ENCODE data around the gene NXPE3.

Gene NXPE3

DNA sequence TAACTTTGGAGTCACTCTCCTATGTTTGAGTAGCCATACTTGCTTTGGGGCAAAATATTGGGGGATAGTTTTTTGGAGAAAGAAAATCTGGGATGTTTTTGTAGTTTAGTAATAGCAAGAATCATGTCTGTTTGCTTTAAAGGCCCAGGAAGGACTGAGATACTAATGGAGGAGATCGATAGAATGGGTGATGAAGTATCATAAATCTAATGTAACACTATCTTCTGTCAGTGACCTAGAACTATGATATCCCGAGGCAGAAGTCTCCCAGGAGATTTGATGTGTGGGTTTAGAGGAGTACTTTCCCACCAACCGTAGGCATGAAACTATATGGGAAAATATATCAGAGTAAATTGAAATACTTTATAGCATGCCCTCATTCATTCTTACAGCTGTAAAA, 49.3 kb downstream of the NXPE3 start:
- H3K4me3 ChIP-seq (ENCODE audit: control insufficient read depth, low read depth, low read length), result peak overlapping the region; percentile 64
- no peak for DNase-seq (ENCODE audit: low read depth)
- TF ChIP-seq, protein P1, sequence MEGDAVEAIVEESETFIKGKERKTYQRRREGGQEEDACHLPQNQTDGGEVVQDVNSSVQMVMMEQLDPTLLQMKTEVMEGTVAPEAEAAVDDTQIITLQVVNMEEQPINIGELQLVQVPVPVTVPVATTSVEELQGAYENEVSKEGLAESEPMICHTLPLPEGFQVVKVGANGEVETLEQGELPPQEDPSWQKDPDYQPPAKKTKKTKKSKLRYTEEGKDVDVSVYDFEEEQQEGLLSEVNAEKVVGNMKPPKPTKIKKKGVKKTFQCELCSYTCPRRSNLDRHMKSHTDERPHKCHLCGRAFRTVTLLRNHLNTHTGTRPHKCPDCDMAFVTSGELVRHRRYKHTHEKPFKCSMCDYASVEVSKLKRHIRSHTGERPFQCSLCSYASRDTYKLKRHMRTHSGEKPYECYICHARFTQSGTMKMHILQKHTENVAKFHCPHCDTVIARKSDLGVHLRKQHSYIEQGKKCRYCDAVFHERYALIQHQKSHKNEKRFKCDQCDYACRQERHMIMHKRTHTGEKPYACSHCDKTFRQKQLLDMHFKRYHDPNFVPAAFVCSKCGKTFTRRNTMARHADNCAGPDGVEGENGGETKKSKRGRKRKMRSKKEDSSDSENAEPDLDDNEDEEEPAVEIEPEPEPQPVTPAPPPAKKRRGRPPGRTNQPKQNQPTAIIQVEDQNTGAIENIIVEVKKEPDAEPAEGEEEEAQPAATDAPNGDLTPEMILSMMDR (IDR thresholded peaks at IDR 0.05; ENCODE audit: control insufficient read depth, insufficient read depth, low read depth, low read length, missing control alignments), result no peak

DNA sequence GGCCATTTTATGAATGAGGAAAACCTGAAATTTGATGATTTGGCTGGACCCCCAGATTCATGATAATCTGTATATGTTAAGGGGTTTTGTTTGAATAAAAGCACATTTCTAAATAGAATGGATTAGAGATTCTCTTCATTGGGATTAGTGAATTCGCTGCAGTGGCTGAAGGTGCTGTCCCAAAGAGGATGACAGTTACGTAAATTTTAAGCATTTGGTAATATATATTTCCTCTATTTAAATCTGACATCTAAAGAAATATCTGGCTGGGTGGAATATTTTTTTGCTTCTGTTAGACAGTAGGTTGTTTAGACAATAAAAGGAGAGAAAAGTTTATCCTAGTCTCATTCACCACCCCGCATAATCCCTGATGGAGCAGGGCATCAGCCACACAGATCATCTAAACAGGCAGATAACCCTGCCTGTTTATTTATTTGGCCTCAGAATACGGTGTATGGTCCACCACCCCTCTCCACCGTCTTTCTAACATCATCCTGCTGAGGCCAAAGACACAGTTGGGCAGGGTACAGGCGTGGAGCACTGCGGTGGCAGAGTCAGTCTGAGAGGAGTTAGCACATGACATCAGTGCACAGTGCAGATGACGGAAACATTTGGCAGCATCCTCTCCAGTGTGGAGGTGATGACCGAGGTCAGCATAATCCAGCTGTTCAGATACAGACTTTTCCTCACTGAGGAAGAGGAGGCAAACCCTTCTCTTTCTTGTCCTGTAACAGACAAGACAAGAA, 49.9 kb downstream of the NXPE3 start:
- H3K4me3 ChIP-seq (ENCODE audit: control insufficient read depth, low read depth, low read length), result no peak overlapping the region; the same call in 1 of the 2 replicates
- TF ChIP-seq, protein P1 (IDR thresholded peaks at IDR 0.05; ENCODE audit: control insufficient read depth, insufficient read depth, low read depth, low read length, missing control alignments), result no peak
- DNase-seq (ENCODE audit: low read depth), result no peak

DNA sequence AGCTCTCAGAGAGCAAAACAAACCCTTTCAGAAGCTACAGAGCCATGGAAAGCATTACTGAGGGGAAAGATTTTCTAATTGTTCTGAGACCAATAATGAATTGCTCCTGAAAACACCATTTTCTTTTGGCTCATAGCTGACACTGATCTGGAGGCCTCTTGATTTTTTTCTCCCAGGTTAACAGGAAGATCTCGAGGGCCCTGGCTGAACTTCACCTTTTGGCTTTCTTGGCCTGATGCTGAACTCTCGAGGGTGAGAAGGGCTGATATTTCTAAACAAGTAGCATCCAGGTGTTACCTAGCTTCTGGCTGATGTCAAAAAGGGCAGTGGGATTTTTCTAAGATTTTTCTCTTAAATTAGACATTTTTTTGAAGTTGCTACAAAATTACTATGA, 50.4 kb downstream of the NXPE3 start:
- TF ChIP-seq, protein P1 (IDR thresholded peaks at IDR 0.05; ENCODE audit: control insufficient read depth, insufficient read depth, low read depth, low read length, missing control alignments), result no peak
- no peak overlapping the region for H3K4me3 ChIP-seq (ENCODE audit: control insufficient read depth, low read depth, low read length)
- no peak for DNase-seq (ENCODE audit: low read depth)

DNA sequence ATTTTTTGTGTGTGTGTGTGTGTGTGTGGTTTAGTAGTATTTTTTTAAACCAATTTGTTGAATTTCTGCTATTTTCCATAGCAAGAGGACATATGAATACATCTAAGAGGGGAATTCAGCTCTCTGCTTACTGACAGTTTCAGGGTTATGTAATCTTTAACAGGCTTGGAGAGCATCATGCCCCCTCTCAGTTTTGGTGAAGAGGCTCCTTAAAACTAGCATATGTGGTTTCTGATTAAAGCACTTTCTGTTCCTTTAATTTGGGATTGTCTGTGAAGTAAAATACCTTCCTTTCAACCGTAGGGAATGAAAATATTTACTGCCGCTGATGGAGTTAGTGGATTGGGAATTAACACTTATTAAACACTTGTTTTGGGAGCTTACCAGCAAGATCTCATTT, 50.9 kb downstream of the NXPE3 start:
- H3K4me3 ChIP-seq (ENCODE audit: control insufficient read depth, low read depth, low read length), result no peak overlapping the region
- TF ChIP-seq, protein P1 (IDR thresholded peaks at IDR 0.05; ENCODE audit: control insufficient read depth, insufficient read depth, low read depth, low read length, missing control alignments), result no peak
- DNase-seq (ENCODE audit: low read depth), result no peak

DNA sequence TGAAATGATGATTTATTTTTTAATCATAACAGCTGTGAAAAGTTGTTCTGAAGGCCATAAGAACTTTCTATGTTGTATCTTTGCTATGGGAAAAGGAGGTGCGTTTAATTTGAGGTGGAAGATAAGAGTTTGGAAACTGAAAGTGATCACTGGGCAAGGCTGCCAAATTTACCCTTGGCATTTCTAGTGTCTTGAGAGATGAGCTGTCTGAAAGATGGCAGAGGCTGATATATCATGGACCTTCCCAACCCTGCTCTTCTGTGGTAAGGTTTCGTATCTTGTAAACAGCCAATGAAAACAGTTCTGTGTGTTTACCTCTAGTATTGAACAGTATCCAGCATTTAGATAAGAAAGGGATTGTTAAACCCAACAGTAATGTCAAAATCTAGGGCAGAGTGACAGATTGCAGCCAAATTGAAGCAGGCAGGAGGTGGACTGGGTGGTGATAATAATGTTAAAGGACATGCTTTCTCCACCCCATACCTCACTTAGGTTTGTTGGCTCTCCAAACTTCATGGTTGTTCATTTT, 54.5 kb downstream of the NXPE3 start:
- no peak for DNase-seq (ENCODE audit: low read depth)
- TF ChIP-seq, protein P1 (IDR thresholded peaks at IDR 0.05; ENCODE audit: control insufficient read depth, insufficient read depth, low read depth, low read length, missing control alignments), result no peak

DNA sequence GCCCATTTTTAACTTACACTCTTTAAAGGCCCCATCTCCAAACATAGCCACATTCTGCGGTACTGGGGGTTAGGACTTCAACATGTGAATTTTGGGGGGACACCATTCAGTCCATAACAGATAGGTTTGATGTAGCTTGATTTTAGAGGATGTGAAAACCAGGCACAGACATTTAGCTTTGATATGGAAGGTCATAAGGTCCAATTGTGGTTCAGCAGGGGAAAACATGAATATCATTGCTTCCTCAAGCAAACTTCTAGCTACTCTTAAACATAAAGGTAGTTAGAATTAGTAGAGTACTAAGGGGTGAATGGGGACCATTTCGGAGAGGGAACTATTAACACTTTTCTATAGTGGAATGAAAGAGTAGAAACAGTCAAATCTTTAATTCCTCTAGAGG, 56.7 kb downstream of the NXPE3 start:
- H3K4me3 ChIP-seq (ENCODE audit: control insufficient read depth, low read depth, low read length), result no peak overlapping the region
- TF ChIP-seq, protein P1 (IDR thresholded peaks at IDR 0.05; ENCODE audit: control insufficient read depth, insufficient read depth, low read depth, low read length, missing control alignments), result no peak

More for the DNA sequence above, 54.5 kb downstream of the NXPE3 start:
- no peak overlapping the region for H3K4me3 ChIP-seq (ENCODE audit: control insufficient read depth, low read depth, low read length)

More for the DNA sequence above, 56.7 kb downstream of the NXPE3 start:
- no peak for DNase-seq (ENCODE audit: low read depth)
